Activated CD4-positive, alpha-beta T cell treated with anti-CD3 and anti-CD28 coated beads for 1 hour (primary cell): ENCODE results near the gene PSORS1C1.
"Not testable (repeated sequence)": the region's sequence is repeated elsewhere in the genome, so short reads cannot be mapped to it uniquely, and the experiment has no call there.

Experiments
- DNase-seq: peaks from one replicate; pipeline ENCODE4 v3.0.0-alpha.2; 2020

Gene PSORS1C1

DNA sequence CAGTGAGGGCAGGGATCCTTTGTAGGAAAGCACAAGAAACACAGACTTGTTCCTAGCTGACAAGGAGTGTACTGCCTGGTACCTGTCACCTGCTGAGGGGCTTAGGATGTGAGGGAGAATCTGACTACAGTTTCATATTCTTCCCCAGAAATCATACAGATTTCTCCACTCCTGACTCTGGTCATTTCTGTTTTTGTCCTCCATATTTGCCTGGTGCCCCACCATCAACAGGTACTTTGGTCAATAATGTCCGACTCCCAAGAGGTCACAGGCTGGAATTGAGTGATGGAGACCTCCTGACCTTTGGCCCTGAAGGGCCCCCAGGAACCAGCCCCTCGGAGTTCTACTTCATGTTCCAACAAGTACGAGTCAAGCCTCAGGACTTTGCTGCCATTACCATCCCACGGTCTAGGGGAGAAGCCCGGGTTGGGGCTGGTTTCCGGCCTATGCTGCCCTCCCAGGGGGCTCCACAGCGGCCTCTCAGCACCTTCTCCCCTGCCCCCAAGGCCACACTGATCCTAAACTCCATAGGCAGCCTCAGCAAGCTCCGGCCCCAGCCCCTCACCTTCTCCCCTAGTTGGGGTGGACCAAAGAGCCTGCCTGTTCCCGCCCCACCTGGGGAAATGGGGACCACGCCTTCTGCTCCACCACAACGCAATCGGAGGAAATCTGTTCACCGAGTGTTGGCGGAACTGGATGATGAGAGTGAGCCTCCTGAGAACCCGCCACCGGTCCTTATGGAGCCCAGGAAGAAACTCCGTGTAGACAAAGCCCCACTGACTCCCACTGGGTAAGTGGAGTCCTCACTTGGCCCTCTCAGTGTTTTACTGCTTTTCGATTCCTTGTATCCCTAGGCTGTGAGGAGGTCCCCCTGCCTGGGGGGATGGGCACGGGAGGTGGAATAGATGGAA, 46.9 kb downstream of the PSORS1C1 start:
- DNase-seq, result no peak

GRCh38 chr6:31162463-31163165, 48.0 kb downstream of the PSORS1C1 start:
- no peak for DNase-seq

DNA sequence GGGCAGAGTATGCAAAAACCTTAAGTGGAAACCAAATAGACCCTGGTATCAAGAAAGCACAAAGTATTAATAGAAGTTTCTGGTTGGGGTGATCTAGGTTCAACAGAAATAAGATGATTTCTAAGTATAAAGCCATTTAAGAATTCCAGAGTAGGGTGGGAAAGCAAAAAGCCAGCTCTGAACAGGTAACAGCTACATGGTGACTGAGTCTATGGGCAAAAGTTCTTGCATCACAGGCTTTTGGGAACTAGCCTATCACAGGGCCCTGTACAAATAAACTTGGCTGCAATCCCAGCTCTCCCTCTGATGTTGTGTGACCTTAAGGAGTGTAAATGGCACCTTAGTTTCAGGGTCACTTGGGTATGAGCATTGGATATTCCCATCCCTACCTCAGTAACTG, 49.3 kb downstream of the PSORS1C1 start:
- no peak for DNase-seq

GRCh38 chr6:31164475-31165063, 50.0 kb downstream of the PSORS1C1 start:
- not testable (repeated sequence) for DNase-seq

DNA sequence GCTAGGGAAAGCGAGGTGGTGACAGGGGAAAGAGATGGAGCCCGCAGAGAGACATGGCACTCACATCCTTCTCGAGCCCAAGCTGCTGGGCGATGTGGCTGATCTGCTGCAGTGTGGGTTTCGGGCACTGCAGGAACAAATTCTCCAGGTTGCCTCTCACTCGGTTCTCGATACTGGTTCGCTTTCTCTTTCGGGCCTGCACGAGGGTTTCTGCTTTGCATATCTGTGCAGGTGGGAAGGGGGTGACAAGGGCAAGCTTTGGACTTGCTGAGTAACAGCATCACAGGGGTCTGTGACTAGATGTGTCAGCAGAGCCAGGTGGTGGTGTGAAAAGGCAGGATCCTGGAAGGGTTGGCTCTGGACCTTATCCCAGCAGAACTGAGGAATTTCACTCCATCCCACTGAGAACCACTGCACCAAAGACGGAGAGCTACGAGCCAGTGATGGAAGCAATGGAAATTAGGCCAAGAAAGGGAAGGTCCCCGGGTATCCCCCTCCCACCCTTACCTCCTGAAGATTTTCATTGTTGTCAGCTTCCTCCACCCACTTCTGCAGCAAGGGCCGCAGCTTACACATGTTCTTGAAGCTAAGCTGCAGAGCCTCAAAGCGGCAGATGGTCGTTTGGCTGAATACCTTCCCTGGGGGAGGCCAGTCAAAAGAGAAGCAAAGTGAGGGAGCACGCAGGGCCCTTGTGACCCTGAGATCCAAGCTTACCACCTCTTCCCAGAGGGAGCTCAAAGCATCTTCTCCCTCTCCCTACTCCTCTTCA, 50.6 kb downstream of the PSORS1C1 start:
- not testable (repeated sequence) for DNase-seq

- no peak for DNase-seq
These were observed 51.4 kb downstream of the PSORS1C1 start for GRCh38 chr6:31165986-31166385.

DNA sequence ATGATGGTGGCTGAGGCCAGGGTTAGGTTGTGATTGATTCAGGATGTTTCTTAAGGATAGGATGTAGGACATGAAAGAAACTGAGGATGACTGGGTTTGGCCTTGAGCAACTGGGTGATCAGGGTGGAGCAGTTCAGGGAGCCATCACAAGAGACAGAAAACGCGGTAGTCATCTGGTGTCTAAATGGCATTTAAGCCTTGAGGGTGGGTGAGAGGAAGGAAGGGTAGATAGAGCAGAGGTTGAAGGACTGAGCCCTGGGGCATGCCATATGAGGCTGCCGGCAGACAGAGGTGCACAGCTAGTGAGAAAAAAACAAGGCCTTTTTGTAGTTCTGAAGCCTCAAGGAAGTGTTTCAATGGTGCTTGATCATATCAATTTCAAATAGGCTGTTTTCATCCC, 54.0 kb downstream of the PSORS1C1 start:
- DNase-seq, result no peak

DNA sequence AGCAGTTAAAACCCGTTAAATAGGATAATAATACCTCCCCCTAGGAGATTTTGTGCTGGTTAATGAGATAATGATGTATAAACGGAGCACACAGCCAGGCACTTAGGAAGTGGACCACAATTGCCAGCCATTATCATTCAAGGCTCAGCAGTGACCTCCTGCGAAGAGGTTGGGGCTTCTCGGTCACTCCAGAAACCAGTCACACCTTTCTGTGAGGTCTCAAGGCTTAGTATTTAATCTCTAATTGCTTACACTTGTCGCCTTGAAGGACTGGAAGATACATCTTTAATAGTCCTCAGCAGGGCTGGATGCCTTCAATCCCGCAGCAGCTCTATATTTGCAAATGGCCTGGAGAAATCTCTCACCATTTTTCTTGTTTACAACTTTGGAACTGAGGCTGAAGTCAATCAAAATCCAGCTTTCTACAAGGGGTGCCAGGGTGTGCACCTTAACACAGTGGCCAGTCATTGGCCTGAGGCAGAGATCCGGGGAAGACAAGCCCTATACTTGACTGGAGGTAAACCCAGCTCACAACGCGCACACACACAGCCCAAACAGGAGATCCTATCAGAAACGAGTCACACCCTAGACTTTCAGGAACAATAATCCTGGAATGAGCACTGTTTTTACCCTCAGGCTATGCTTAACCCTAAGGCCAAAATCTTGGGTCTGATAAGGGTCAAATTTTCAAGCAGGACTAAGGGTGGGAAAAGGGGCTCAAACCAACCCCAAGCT, 54.7 kb downstream of the PSORS1C1 start:
- DNase-seq, result no peak

- not testable (repeated sequence) for DNase-seq
These were observed 55.4 kb downstream of the PSORS1C1 start for GRCh38 chr6:31169858-31170599.

DNA sequence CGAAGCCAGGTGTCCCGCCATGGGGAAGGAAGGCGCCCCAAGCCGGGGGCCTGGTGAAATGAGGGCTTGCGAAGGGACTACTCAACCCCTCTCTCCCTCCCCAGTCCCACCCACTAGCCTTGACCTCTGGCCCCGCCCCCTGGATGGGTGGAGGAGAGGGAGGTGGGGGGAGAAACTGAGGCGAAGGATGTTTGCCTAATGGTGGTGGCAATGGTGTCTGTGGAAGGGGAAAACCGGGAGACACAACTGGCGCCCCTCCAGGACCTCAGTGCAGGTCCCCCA, 55.9 kb downstream of the PSORS1C1 start, which contains the start of gene POU5F1:
TSS of gene POU5F1 (minus strand) at position 83 of the 282 bp plus-strand sequence. CDS start at position 21, 62 bp downstream.
- no peak for DNase-seq

GRCh38 chr6:31170987-31171671, 56.5 kb downstream of the PSORS1C1 start:
- no peak for DNase-seq

DNA sequence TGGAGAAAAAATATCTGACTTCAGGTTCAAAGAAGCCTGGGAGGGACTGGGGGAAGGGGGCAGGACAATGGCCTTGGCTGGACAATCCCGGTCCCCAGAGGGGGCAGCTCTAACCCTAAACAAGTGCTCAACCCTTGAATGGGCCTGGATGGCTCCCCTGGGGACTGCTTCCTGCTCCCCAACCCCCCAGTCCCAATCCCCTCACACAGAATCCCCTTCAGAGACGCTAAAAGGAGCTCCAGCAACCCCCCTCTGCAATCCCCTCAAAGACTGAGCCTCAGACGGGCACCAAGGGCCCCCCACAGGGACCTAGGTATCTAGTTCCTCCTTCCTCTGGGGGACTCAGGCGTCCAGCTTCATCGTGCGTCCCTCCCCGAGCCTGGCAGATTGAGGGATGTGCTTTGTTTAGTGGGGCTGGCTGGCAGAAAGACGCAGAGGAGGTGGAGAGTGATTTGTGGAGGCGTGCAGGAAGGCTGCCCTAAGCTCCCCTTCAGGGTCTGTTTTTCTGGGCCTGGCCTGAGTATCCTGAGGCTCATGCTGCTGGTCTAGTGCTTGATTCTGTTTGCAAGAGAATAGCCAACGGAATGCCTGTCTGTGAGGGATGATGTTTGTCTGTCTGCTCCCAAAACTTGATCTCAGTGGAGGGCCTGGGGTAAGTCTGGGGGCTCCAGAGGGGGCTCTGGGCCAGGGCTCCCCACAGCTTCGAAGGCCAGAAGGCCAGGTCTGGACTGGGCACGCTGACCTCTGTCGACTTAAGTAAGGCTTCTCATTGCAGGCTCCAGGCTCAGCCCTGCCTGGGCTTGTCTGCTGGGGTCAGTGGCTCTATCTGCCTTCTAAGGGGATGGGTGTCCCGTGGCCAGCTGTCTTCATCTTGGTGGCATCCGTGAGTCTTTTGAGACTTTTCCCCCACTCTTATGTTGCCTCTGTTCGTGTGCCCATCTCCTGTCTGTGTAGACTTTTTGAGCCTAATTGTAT, 57.6 kb downstream of the PSORS1C1 start:
- DNase-seq, result no peak

- no peak for DNase-seq
These were observed 58.4 kb downstream of the PSORS1C1 start for GRCh38 chr6:31172973-31173384.

- no peak for DNase-seq
These were observed 58.8 kb downstream of the PSORS1C1 start for GRCh38 chr6:31173406-31173805.

GRCh38 chr6:31174378-31174777, 59.8 kb downstream of the PSORS1C1 start:
- no peak for DNase-seq

- no peak for DNase-seq
These were observed 61.4 kb downstream of the PSORS1C1 start for GRCh38 chr6:31175971-31176370.

- no peak for DNase-seq
These were observed 63.8 kb downstream of the PSORS1C1 start for GRCh38 chr6:31178143-31179041.

DNA sequence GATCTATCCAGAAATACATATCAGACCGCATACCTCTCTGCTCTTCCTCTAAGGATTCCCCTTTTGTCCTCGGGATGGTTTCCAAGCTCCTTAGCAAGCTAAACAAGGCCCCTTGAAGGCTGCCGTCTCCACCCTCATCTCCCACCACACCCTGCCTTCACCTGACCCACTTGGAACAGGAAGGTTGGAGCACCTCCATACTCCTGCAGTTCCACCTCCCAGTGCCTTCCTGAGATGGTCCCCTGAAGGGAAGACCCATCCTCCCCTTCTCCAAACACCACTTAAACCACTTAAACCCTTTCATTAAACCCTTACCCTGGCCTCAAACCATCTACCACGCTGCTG, 64.4 kb downstream of the PSORS1C1 start:
- DNase-seq, result no peak

GRCh38 chr6:31179896-31180295, 65.3 kb downstream of the PSORS1C1 start:
- DNase-seq, result no peak
